GM12873 (cell line): ENCODE results near the gene SCG2.

Experiments used
- CTCF ChIP-seq: IDR thresholded peaks from 2 replicates; pipeline ENCODE4 v1.5.1; 2012; ENCODE audit warnings: low read depth, mild to moderate bottlenecking, moderate library complexity, low read length, control low read depth; ENCODE audit not compliant: insufficient read depth; ENCODE audit errors: missing control alignments

SCG2 gene

DNA sequence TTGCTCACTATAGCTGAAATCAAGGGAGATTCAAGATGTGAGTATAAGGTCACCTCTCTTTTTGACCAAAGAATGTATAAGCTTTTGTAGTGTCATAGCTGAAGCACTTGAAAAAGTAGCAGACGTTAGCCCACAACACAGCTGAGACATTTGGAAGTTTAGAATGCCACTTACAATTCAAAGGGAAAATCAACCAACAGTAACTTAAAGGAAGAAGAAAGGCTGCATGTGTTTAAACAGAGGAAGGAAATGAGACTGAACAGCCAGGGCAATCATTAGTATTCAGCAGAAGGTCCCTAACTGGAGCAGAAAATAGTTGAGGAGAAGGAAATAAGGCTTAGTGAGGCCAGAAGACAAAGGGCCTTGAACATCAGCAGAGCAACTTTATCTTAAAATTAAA lies 23.5 kb upstream of the SCG2 start:
- TF ChIP-seq CTCF, result no peak

GRCh38 chr2:223621901-223622300 lies 19.7 kb upstream of the SCG2 start:
- TF ChIP-seq CTCF, result no peak

DNA sequence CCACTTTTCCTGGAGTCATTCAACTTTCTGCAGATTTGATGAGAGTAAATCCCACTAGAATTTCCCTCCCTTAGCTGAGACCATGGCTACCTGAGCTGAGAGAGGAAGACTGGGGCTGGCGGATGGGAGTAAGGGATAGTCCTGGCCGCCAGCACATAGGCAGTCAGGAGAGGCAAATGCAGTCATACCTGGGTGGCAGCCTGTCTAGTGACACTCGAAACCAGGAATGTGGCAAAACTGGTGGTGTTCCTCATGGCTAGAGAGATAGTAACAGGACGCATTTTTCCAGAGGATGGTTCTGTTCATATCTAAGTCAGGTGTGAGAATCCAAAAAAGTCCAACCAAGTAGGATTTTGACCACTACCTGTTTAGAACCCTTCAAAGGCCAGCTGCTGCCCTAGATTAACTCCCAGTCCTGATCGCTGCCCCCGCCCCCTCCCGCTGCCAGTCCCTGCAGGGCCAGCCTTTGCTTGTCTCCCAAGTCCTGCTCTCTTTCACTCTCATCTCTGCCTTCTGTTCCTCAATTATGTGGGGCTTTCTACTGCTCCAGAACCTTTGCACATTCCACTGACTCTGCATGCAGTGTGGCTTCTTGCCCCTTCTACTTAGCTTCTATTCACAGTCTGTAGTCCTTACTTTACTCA lies 17.4 kb upstream of the SCG2 start:
- TF ChIP-seq CTCF, result no peak

GRCh38 chr2:223618172-223619035 lies 16.2 kb upstream of the SCG2 start:
- TF ChIP-seq CTCF, result no peak

- TF ChIP-seq CTCF, result no peak
These were observed 12.4 kb upstream of the SCG2 start for GRCh38 chr2:223614534-223614933.

- no peak for TF ChIP-seq CTCF
These were observed 11.1 kb upstream of the SCG2 start for GRCh38 chr2:223613017-223613950.

- no peak for TF ChIP-seq CTCF
These were observed 10.3 kb upstream of the SCG2 start for GRCh38 chr2:223612501-223612900.
